ENCODE results near the gene ERBB4. TPM values are rescaled to one million over a fixed set of nuclear protein-coding genes. Genes with fewer than 3 reads are reported as not detected.

The ERBB4 gene
- total and polyA plus RNA-seq, 10 of the 15 experiments (the other 5 are each of a cell fraction or from before 2014, with no cell fraction given), result under 0.01 to 0.23 (median 0.01) TPM; not detected in 4

DNA sequence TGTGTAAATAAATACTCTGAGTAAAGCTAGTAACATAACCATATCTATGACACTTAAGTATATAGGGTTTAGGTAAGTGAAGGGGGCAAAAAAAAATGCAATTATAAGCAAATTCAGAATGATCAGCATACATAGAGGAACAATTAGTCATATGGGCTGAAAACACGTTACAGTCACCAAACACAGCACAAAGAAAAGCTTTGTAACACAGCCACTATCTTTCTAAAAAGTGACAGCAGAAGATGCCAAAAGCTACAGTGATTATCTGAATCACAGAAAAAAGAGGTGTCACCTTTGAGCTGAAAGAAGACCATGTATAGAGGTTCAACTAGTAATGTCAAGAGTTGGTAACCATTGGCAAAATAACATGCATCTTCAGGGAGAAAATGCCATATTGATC is 115.5 kb downstream of the ERBB4 start:
- DNase-seq (ENCODE audit: low read depth, low spot score) (no peak), FAIRE-seq (no peak), ATAC-seq (no peak)
- WGBS (ENCODE audit: insufficient coverage, insufficient replicate concordance, low lambda C conversion rate, missing lambda C conversion rate), result 0% methylated on average over 1 of the region's 1 CpG
- intact Hi-C loops (cut with micrococcal nuclease; ENCODE audit: unreplicated experiment) (no loop called here), in situ Hi-C loops (cut with MboI) (no loop called here)
- Histone ChIP-seq H3K36me3 (ENCODE audit: control insufficient read depth in 2 of 2, insufficient read depth in 2 of 2, low read length in 1 of 2) (no peaks in the 10 kb centered on the region), H3K4me2 (ENCODE audit: control insufficient read depth, insufficient read depth) (no peak overlapping the region), H3K4me1 (ENCODE audit: control insufficient read depth, insufficient read depth, low read length) (no peaks in the 10 kb centered on the region), H3K79me2 (ENCODE audit: control insufficient read depth, insufficient read depth, low read length) (no peaks in the 10 kb centered on the region), H3K27me3 (replicated peaks in 1 of 2; ENCODE audit: control insufficient read depth in 2 of 2, insufficient read depth in 2 of 2, low read length in 1 of 2) (no peaks in the 10 kb centered on the region), H3K4me3 (no peak overlapping the region), H3K9ac (ENCODE audit: control insufficient read depth, insufficient read depth, low read length) (no peak overlapping the region), H3K9me3 (replicated peaks; ENCODE audit: control insufficient read depth, insufficient read depth, low read length) (no peaks in the 10 kb centered on the region), H4K20me1 (ENCODE audit: control insufficient read depth, insufficient read depth) (no peaks in the 10 kb centered on the region), H2AFZ (ENCODE audit: control insufficient read depth, low read depth, low read length) (no peak overlapping the region), H3K27ac (ENCODE audit: control insufficient read depth, insufficient read depth) (no peak overlapping the region)
- SMC1A ChIA-PET (ENCODE audit: uncharacterized antibody, unreplicated experiment), result no interaction called here
- TF ChIP-seq, protein P1, sequence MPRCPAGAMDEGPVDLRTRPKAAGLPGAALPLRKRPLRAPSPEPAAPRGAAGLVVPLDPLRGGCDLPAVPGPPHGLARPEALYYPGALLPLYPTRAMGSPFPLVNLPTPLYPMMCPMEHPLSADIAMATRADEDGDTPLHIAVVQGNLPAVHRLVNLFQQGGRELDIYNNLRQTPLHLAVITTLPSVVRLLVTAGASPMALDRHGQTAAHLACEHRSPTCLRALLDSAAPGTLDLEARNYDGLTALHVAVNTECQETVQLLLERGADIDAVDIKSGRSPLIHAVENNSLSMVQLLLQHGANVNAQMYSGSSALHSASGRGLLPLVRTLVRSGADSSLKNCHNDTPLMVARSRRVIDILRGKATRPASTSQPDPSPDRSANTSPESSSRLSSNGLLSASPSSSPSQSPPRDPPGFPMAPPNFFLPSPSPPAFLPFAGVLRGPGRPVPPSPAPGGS (IDR thresholded peaks at IDR 0.05; ENCODE audit: borderline replicate concordance, insufficient read depth, low read depth, low read length, poor library complexity, severe bottlenecking), result no peak
- TF ChIP-seq JUND (IDR thresholded peaks at IDR 0.05; ENCODE audit: low read depth, low read length) (no peak), POU2F2 (IDR thresholded peaks at IDR 0.05; ENCODE audit: borderline replicate concordance, low read depth, low read length) (no peak), RELA (IDR thresholded peaks at IDR 0.05; ENCODE audit: borderline replicate concordance, partially characterized antibody) (no peak), EGR1 (IDR thresholded peaks at IDR 0.05; ENCODE audit: borderline replicate concordance in 1 of 2, low read depth in 2 of 2, low read length in 2 of 2) (no peak), NBN (IDR thresholded peaks at IDR 0.05) (no peak), TCF3 (IDR thresholded peaks at IDR 0.05; ENCODE audit: borderline replicate concordance, insufficient read depth, low read depth, low read length) (no peak), TARDBP (IDR thresholded peaks at IDR 0.05; ENCODE audit: borderline replicate concordance) (no peak)
- BruUV-seq (replicated peaks), result no TSS peak
- RAD21 ChIA-PET (ENCODE audit: unreplicated experiment), result no interaction called here
- POLR2A ChIA-PET, result no interaction called here
- CTCF ChIA-PET, result interaction anchor here (0.5 to 1.0 kb wide), 2 partner anchors 11 to 144 kb away, joined by 3 read pairs; no protein-coding TSS in a partner anchor
